Osteocyte (in vitro differentiated cells): ENCODE data around the gene ACKR3. TPM values are rescaled to one million over a fixed set of nuclear protein-coding genes. Genes with fewer than 3 reads are reported as not detected.

Experiments
- DNase-seq: peaks from one replicate; pipeline ENCODE4 v3.0.0; 2021; ENCODE audit warnings: mixed read lengths; ENCODE audit not compliant: unreplicated experiment; ENCODE audit errors: extremely low spot score
- H3K27ac Mint-ChIP-seq: one replicate; pipeline ENCODE4 v1.8.0; 2021; ENCODE audit warnings: mild to moderate bottlenecking, mixed read lengths; ENCODE audit not compliant: unreplicated experiment
- H3K27me3 Mint-ChIP-seq: one replicate; pipeline ENCODE4 v1.8.0; 2021; ENCODE audit warnings: mixed read lengths; ENCODE audit not compliant: unreplicated experiment
- H3K36me3 Mint-ChIP-seq: one replicate; pipeline ENCODE4 v1.8.0; 2021; ENCODE audit warnings: mixed read lengths; ENCODE audit not compliant: unreplicated experiment
- H3K4me1 Mint-ChIP-seq: one replicate; pipeline ENCODE4 v1.8.0; 2021; ENCODE audit warnings: mixed read lengths; ENCODE audit not compliant: unreplicated experiment
- H3K4me3 Mint-ChIP-seq: one replicate; pipeline ENCODE4 v1.8.0; 2021; ENCODE audit warnings: mild to moderate bottlenecking, moderate library complexity, mixed read lengths; ENCODE audit not compliant: unreplicated experiment
- H3K9me3 Mint-ChIP-seq: one replicate; pipeline ENCODE4 v1.8.0; 2021; ENCODE audit warnings: mixed read lengths; ENCODE audit not compliant: unreplicated experiment
- total RNA-seq: library from RNA; stranded (reverse); gene quantifications from 2 replicates; pipeline ENCODE4 v1.2.1, GENCODE V29; 2021
- TF ChIP-seq, protein P1 (sequence below): fragments of 200-600 bp; sonication (generic); IDR thresholded peaks from 2 replicates; pipeline ENCODE4 v1.5.0; 2021; ENCODE audit warnings: antibody characterized with exemption, mild to moderate bottlenecking, moderate library complexity

Gene ACKR3
- total RNA-seq, 1 donor from 2014 or later = 36.9 TPM

DNA sequence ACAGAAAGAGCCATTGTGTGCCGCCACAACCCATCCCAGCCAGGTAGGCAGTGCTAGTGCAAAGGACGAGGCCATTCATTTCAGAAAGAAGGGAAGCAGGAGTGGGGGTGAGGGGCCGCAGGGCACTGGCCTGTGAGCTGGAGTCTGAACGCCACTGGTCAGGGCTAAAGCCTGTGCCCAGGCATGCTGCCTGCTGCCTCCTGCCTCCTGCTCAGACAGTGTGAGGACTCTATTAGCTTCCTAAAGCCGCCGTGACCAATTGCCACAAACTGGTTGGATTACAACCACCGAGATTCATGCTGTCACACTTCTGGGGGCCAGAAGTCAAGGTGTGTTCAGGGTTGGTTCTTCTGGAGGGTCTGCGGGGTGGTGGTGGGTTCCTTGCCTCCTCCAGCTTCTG is 21.2 kb downstream of the ACKR3 start:
- no peak overlapping the region for H3K4me3 Mint-ChIP-seq
- no peaks in the 10 kb centered on the region for H3K27me3 Mint-ChIP-seq
- TF ChIP-seq, protein P1, sequence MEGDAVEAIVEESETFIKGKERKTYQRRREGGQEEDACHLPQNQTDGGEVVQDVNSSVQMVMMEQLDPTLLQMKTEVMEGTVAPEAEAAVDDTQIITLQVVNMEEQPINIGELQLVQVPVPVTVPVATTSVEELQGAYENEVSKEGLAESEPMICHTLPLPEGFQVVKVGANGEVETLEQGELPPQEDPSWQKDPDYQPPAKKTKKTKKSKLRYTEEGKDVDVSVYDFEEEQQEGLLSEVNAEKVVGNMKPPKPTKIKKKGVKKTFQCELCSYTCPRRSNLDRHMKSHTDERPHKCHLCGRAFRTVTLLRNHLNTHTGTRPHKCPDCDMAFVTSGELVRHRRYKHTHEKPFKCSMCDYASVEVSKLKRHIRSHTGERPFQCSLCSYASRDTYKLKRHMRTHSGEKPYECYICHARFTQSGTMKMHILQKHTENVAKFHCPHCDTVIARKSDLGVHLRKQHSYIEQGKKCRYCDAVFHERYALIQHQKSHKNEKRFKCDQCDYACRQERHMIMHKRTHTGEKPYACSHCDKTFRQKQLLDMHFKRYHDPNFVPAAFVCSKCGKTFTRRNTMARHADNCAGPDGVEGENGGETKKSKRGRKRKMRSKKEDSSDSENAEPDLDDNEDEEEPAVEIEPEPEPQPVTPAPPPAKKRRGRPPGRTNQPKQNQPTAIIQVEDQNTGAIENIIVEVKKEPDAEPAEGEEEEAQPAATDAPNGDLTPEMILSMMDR = no peak
- no peak for DNase-seq
- H3K27ac Mint-ChIP-seq = no peak overlapping the region
- H3K9me3 Mint-ChIP-seq = peaks cover 5% of the 10 kb centered on the region
- peaks cover 7% of the 10 kb centered on the region for H3K4me1 Mint-ChIP-seq
- no peaks in the 10 kb centered on the region for H3K36me3 Mint-ChIP-seq

DNA sequence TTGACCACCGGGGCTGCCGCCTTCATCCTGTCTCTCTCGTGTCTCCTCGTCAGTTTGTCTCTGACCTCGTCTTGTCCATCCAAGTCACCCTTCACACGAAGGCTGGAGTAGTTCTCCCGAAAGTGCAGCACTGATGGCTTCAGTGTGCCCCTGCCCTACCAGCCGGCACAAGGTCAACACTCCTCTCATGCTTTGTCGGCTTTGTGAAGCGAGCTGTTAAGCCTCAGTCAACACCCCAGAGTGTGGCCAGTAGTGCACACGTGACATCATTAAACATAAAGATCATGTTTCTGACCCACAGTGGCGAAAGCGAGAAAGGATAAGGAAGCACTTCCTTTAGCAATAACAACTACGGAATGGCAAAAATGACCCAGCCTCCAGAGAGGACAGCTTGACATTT is 23.2 kb downstream of the ACKR3 start:
- H3K9me3 Mint-ChIP-seq = no peaks in the 10 kb centered on the region
- no peaks in the 10 kb centered on the region for H3K4me1 Mint-ChIP-seq
- H3K4me3 Mint-ChIP-seq = no peak overlapping the region
- TF ChIP-seq, protein P1 = no peak
- H3K27ac Mint-ChIP-seq = no peak overlapping the region
- H3K27me3 Mint-ChIP-seq = peaks cover 2% of the 10 kb centered on the region
- no peaks in the 10 kb centered on the region for H3K36me3 Mint-ChIP-seq
- DNase-seq = no peak

DNA sequence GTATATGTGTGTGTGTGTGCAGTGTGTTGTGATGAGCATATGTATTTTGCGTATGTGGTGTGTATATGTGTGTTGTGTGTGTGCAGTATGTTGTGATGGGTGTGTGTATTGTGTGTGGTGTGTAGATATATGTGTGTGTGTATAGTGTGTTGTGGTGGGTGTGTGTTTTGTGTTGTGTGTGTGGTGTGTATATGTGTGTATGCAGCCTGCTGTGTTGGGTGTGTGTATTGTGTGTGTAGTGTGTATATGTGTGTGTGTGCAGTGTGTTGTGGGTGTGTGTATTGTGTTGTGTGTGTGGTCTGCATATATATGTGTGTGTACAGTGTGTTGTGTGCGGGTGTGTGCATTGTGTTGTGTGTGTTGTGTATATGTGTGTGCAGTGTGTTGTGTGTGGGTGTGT is 23.9 kb downstream of the ACKR3 start:
- no peak overlapping the region for H3K27ac Mint-ChIP-seq
- no peaks in the 10 kb centered on the region for H3K36me3 Mint-ChIP-seq
- no peak for DNase-seq
- H3K9me3 Mint-ChIP-seq = no peaks in the 10 kb centered on the region
- TF ChIP-seq, protein P1 = no peak
- H3K4me3 Mint-ChIP-seq = no peak overlapping the region
- H3K4me1 Mint-ChIP-seq = no peaks in the 10 kb centered on the region
- peaks cover 4% of the 10 kb centered on the region for H3K27me3 Mint-ChIP-seq

DNA sequence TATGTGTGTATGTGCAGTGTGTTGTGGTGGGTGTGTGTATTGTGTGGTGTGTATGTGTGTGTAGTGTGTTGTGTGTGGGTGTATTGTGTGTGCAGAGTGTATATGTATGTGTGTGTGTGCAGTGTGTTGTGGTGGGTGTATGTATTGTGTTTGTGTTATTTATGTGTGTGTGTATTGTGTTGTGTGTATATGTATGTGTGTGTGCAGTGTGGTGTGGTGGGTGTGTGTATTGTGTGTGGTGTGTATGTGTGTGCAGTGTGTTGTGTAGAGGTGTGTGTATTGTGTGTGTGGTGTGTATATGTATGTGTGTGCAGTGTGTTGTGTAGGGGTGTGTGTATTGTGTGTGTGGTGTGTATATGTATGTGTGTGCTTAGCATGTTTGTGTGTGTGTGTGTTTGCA is 24.3 kb downstream of the ACKR3 start:
- TF ChIP-seq, protein P1 = no peak
- Mint-ChIP-seq H3K27ac (no peak overlapping the region), H3K27me3 (peaks cover 4% of the 10 kb centered on the region), H3K4me3 (no peak overlapping the region), H3K36me3 (no peaks in the 10 kb centered on the region), H3K4me1 (no peaks in the 10 kb centered on the region), H3K9me3 (no peaks in the 10 kb centered on the region)
- DNase-seq = no peak

DNA sequence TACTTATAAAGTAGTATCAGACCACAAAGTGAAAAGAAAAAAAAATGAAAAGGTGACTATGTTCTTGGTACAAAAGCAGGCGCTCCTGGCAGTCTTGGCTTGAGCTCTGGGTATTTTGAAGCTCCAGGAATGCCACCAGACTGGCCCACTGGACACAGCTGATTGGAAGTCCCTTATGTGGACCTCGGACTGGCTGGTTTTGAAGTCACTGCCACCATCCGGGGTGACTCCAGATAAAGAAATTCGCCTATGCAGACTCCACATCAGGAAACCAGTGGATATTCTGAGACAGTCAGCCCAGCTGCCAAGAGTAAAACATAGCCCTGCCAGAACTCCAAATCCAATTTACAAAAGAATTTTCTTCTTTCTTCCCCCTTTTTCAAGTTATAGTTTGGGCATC is 28.0 kb downstream of the ACKR3 start:
- Mint-ChIP-seq H3K4me1 (no peaks in the 10 kb centered on the region), H3K27me3 (peaks cover 27% of the 10 kb centered on the region), H3K9me3 (no peaks in the 10 kb centered on the region), H3K4me3 (no peak overlapping the region), H3K27ac (no peak overlapping the region), H3K36me3 (no peaks in the 10 kb centered on the region)
- TF ChIP-seq, protein P1 = no peak
- no peak for DNase-seq
